NCI-H128 (cell line): ENCODE data around the gene IGFBP6.

Experiments used
- DNase-seq: peaks from one replicate; lab custom pipeline; 2025; ENCODE audit not compliant: unreplicated experiment; lab: John Stamatoyannopoulos, UW

The IGFBP6 gene

DNA sequence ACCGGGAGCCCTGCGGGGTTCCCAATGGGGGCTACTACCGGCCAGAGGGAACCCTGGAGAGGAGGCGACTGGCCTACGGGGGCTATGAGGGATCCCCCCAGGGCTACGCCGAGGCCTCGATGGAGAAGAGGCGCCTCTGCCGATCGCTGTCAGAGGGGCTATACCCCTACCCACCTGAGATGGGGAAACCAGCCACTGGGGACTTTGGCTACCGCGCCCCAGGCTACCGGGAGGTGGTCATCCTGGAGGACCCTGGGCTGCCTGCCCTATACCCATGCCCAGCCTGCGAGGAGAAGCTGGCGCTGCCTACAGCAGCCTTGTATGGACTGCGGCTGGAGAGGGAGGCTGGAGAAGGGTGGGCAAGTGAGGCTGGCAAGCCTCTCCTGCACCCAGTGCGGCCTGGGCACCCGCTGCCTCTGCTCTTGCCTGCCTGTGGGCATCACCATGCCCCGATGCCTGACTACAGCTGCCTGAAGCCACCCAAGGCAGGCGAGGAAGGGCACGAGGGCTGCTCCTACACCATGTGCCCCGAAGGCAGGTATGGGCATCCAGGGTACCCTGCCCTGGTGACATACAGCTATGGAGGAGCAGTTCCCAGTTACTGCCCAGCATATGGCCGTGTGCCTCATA lies 37.9 kb upstream of the IGFBP6 start:
- DNase-seq, result no peak

DNA sequence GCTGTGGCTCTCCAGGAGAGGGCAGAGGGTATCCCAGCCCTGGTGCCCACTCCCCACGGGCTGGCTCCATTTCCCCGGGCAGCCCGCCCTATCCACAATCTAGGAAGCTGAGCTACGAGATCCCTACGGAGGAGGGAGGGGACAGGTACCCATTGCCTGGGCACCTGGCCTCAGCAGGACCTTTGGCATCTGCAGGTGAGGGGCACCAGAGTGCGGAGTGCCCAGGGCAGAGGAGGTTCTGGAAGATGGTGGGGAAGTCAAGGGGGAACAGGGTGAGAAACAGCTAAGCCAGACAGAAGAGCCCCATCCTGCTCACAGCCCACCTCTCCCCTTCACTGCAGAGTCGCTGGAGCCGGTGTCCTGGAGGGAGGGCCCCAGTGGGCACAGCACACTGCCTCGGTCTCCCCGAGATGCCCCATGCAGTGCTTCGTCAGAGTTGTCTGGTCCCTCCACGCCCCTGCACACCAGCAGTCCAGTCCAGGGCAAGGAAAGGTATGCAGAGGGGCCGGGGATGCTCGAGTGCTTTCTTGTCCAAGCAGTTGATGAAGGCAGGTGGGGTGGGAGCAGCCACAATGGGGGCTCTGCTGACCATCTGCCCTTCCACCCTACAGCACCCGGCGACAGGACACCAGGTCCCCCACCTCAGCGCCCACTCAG lies 37.3 kb upstream of the IGFBP6 start:
- DNase-seq, result no peak

DNA sequence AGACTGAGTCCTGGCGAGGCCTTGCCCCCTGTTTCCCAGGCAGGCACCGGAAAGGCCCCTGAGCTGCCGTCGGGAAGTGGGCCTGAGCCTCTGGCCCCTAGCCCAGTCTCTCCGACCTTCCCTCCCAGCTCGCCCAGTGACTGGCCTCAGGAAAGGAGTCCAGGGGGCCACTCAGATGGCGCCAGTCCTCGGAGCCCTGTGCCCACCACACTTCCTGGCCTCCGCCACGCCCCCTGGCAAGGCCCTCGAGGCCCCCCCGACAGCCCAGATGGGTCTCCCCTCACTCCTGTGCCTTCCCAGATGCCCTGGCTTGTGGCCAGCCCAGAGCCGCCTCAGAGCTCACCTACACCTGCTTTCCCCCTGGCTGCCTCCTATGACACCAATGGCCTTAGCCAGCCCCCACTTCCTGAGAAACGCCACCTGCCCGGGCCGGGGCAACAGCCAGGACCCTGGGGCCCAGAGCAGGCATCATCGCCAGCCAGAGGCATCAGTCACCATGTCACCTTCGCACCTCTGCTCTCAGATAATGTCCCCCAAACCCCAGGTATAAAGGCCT lies 36.7 kb upstream of the IGFBP6 start:
- peak; percentile 29 for DNase-seq

DNA sequence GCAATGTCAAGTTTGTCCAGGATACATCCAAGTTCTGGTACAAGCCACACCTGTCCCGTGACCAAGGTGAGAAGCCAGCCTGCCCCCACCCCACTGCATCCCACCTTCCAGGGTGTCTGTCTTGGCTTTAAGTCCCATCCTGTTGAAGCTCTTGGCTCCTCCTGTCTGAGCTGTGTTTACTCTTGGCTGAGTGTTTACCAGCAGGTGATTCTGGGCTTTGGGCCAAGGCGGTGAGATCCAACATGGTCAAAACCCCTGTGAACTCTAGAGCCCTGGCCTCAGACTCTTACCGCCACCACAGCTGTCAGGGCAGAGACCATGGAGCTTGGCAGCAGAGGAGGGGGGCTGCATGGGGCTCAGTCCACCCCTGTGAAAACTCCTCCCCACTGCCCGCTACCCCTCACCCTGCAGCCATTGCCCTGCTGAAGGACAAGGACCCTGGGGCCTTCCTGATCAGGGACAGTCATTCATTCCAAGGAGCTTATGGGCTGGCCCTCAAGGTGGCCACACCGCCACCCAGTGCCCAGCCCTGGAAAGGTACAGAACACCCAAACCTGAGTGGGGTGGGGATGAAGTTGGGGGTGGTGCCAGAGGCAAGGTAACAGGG lies 36.0 kb upstream of the IGFBP6 start:
- DNase-seq, result peak; percentile 87

DNA sequence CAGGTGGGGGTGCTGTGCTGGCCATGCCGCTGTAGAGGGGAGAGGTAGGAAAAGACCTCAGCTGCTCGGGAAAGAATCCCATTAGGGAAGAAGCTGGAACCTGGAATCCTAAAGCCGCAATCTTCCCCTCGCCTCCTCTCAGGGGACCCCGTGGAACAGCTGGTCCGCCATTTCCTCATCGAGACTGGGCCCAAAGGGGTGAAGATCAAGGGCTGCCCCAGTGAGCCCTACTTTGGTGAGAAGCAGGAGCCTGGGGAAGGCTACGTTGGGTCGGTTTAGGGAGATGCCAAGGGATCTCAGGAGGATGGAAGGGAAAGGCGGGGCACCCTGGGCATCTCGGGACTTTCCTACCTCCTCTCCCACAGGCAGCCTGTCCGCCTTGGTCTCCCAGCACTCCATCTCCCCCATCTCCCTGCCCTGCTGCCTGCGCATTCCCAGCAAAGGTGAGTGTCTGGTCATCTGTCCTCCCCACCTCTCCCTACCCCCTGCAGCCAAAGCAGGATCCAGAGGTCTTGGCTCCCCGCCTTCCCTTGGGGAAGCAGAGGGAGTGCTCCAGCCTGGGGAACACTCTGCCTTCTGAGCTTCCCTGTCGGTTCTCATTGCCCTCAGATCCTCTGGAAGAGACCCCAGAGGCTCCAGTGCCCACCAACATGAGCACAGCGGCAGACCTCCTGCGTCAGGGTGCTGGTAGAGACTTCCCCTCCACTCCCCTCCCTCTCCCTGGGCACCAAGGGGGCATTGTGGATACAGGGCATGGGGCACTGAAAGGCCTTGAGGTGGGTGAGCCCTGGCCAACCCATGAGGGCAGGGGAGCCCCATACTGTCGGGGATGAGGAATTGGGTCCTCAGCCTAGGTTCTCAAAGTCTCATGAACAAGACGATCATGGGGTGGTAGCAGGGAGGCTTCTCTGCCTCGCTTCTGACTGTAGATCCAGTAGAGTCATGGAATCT lies 35.2 kb upstream of the IGFBP6 start:
- no peak for DNase-seq

DNA sequence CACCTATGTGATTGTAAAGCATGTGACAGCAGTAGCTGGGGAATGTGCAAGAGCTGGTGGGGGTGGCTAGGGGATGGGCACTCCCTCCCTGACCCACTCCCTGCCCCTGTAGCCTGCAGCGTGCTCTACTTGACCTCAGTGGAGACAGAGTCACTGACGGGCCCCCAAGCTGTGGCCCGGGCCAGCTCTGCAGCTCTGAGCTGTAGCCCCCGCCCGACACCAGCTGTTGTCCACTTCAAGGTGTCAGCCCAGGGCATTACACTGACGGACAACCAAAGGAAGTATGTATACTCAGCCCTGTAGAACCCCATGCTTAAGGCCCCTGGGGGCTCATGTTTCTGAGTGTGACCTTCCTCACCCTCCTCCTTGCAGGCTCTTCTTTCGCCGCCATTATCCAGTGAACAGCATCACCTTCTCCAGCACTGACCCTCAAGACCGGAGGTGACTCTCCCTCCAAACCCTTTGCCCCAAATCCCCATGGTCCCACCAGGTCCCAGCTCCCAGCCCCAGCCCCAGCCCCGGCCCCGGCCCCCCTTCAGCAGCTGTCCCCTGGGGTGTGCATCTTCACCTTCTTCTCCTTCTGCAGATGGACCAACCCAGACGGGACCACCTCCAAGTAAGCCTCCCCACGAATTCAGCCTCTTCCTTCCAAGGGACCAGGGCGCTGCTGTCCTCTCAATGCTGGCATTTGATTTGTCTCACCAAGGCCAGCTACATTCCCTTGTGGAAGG lies 34.3 kb upstream of the IGFBP6 start:
- DNase-seq, result no peak

DNA sequence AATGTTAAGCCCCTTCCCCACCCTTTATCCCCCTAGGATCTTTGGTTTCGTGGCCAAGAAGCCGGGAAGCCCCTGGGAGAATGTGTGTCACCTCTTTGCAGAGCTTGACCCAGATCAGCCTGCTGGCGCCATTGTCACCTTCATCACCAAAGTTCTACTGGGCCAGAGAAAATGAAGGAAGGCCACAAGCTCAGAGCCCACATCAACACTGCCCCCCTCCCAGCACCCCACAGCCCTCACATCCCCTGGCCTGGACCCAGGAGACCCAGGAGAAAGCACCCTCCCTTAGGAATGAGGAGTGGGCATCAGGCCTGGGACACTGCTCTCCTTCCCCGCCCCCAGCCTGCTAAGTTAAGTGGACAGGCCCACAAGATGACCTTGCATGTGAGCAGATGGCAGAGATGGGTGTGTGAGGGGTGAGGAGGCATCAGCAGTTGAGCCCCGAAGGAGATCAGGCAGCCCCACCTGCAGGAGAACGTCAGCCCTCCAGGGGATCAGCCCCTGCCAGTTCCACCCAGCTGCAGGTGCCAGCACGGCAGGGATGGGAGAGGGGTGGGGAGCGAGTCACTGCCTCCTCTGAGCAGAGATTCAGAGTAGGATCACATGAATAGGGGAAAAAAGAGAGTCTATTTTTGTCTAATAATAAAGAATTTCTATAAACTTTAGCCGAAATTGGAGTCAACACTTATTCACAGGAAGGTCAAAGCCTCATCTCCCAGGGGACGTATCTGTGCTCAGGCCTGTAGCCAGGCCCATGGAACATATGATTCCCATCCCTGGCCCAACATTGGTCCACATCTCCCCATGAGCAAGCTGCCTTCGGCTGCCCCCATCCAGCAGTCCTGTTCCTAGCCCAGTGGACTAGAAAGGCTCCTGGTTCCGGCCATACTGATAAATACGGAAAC lies 33.5 kb upstream of the IGFBP6 start:
- DNase-seq, result no peak

DNA sequence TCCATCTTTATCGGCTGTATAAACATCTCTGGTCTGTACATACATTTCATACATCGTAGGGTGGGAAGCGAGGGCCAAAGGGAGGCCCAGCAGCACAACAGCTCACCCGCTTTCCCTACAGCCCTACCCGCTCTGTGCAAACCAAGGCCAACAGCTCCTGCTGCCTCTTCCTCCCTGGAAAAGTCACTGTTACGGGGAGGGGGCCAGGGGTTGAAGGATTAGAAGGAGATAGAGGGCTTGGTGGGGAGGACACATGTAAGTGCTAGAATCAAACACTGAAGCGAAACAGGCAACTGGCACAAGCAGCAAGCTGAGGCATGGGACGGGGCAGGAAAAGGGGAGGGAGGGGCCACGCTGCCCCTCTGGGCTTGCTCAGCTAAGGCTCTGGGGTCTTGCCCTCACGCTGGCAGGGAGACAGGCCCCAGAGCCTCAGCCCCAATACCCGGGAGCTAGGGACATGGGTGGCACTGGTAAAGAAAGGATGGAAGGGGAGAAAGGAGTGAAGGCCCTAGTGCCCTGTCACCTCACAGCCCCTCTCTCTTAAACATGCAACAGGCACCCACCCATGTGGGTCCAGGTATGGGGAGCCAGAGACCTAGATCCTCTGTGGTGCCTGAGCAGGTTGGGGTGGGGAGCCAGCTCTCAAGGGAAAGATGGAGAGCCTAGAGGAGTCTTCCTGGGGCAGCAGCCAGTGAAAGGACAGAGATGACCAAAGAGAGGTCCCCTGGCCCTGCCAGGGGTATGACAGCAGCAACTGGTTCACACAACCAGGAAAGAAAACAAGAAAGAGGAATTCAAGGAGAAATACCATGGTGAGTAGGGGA lies 32.6 kb upstream of the IGFBP6 start:
- no peak for DNase-seq

DNA sequence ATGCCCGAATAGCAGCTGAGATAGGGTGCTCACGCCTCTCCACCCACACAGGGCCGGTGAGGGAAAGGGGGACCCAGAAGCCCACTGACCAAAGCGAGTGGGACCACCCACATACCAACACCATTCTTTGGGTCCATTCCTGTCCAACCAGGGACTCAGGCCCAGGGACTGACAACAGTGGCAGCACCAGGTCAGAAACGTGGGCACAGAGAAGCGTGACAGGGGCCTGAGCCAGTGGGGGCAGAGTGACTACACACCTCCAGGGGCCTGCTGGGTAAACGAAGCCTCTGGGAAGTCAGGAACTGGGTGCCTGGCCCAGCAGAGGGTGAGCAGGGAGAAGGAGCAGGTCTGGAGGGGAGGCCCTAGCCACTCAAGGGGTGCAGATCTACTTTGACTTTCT lies 32.0 kb upstream of the IGFBP6 start:
- DNase-seq, result no peak

DNA sequence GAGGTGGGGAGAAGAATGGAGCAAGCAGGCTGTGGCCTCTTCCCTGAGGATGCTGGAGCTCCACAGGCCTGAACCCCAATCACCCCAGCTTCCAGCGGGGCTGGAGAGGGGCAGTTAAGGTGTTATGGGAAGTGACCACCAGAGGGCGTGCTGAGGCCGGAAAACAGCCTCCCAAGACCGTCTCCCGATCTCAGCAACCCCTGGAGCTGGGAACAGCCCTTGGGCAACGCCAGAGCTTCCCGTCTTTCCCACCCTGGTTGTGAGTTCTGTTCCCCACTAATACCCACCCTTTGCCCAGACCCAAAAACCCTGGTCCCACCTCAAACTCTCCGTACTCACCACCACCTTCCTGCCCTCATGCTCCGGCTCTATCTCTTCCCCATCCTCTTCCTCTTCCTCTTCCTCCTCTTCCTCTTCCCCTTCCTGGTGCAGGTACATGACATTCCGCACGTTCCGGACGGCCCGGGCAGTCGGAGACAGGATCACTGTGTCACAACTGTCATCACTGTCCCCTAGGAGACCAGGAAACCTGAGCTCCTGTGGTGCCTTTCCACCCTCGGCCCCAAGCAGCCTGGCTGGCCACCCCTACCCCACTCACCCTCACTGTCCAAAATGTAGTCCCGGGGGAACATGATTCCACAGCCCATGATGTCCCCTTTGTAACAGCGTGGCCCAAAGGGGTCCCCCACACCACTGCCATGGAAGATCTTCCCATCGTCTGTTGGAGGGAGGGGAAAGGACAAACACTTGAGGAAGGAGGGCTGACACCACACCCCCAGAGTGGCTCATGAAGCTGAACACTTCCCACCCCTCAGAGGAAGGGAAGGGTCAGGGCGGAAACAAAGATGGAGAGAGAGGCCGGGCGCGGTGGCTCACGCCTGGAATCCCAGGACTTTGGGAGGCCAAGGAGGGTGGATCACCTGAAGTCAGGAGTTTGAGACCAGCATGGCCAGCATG lies 31.2 kb upstream of the IGFBP6 start:
- peak; percentile 63 for DNase-seq

DNA sequence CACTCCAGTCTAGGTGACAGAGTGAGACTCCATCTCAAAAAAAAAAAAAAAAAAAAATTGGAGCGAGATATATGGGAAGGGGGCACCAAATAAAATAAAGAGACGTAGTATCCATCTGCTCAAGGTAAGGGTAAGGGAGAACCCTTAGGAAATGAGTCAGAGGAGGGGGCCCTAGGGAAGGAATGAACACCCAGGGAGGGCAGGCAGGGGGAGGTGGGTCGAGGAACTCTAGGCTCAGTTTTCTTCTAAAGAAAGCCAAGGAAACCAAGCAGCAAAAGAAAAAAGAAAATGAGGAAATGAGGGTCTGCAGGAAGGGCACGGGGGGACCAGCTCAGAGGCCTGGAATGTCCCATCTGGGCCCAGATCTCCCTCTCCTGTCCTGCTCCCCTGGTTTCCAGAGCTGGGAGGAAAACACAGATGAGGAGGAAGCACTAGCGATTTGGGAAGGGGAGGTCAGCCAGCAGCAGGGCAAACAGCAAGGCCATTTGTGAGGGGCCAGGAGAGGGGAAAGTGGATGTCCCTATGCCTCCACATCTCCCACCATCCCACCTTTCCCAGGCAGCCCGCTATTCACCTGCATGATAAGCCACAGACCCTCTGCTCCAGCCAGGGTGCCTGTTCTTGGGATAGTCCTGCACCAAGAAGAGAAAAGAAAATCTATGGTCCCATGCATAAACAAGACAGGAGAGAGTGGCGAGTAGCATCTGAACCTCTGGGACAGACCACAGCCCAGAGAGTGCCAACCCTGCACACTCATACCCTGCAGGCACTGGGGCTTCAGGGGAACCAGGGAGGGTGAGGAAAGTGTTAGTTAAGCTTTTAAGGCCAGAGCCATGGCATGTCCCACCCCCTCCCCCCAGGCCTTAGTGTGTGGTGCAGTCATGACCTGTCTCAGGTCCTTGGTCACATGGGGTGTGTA lies 30.1 kb upstream of the IGFBP6 start:
- DNase-seq, result no peak

DNA sequence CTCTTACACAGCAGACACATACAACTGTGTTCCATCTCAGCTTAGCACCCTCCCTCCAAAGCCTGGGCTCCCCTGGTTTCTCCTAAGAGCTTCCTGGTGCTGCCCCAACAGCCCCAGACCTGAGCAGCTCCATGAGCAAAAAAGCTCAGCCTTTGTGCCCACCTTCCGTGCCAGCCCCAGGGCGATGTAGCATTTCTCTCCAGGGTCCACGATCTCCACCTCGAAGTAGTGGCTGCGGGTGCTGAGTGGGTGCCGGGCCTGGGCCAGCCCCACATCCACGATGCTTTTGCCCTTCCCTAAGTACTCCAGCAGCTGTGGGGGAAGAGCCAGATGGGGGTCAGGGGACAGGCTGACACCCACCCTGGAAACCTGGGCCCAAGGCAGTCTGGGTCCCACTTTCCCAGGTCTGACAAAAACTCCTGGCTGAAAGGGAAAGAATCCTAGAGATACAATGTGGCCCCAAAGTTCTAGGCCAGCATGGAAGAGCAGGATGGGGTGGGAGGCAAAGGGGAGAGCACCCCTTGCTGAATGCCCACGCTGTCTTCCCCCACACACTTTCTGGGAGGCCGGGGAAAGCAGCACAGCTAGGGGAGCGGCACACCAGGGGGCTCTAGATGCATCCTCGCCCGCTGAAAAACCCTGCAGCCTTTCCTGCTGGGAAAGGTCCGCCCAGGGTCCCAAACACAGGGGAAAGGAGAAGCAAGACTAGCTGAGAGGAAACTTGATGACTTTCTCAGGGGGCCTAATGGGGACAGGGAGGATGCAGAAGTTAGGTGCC lies 29.3 kb upstream of the IGFBP6 start:
- DNase-seq, result no peak

DNA sequence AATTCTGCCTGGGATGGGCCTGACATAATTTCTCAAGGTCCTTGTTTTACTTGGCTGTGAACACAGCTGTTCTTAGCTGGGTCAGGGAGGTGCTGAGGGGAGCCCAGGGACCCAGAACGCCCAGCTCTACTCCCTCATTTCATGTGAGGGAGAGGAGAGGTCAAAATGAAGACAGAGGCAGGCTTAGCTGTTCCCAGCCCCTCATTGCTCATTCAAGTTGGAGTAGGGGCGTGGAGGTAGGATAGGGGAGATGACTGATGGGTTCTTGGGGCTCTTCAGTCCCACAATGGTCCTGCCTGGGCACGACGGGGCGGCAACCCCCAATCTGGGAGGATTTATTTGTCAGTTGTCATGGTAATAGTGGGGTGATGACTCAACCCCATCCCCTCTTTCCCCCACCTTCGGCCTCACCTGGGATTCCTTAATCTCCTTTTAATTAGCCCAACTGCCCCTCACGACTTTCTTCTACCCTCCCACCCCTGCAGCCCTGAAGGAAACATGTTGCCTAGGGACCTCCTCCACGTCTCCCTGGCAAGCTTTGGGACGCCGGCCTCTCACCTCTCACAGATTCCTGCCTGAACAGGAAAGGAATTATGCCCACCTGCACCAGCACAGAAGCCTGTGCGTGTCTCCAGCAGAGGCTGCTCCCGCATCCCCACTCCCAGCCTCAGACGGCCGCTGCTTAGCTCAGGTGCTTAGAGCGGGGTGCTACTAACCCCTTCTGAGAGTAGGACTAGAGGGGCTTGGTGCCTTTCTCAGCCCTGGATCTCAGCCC lies 28.5 kb upstream of the IGFBP6 start:
- DNase-seq, result no peak

DNA sequence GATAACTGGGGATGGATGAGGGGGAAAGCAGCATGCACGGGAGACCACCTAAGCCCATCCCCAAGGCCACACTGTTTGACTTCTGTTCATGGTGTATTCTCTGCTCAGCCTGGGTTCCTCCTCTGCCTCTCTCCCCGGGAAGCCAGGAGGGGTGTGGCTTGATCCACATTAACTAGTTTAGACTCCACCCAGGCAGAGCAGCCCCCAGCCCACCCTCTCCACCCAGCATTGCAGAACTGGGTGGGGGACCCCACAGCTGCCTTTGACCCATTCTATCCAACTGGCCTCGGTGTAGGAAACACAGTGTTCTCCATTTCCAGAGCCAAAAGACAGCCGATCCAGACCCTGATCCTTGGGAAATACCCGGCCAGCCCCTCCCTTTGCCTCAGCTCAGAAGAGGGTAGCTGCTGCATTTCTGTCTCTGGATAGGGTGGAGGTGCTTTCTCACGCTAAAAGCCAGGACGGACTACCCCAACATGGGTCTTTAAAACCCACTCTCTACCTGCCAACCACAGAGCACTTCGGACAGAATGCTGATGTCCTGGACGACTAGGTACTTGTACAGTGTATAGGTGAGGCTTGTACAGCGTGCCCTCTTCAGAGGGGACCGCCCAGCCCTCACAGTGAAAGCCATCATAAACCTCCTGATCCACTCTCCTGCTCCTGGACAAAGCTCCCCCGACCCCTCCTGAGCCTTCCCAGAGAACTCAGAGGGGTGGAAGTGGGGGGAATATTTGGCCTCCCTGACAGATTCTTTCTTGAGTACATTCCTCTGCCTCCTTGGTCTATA lies 27.7 kb upstream of the IGFBP6 start:
- no peak for DNase-seq
